ENCODE data around the gene HIVEP3. TPM values are rescaled to one million over a fixed set of nuclear protein-coding genes. Genes with fewer than 3 reads are reported as not detected.
A peak's percentile ranks its signal among the peaks of the same experiment; 100 is the strongest.

HIVEP3 gene
- total RNA-seq, 1 donor from 2014 or later: 8.9 TPM

DNA sequence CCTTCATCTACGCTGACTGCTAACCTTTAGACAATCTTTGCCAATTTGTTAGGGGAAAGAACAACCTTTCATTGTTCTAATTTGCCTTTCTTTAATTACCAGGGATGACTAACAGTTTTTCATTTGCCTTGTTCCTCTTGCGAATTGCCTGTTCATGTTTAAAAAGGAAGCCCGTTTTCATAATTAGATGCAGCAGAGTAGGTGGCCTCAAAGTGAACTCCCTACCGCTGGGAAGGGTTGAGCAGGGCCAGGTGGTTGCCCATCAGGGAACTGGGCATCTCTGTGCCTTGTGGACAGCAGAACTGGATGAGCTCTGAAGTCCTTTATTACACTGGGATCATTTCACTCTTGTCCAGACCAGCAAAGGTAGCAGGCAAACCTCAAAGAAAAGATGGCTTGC, 59.0 kb downstream of the HIVEP3 start:
- H3K27ac Mint-ChIP-seq (ENCODE audit: unreplicated experiment): peak overlapping the region; percentile 3
- no peaks in the 10 kb centered on the region for H3K36me3 Mint-ChIP-seq (ENCODE audit: low read depth, unreplicated experiment)
- no peak overlapping the region for H2AFZ ChIP-seq (ENCODE audit: low read depth, low read length)
- H3K4me3 ChIP-seq (ENCODE audit: insufficient read depth, low read depth, low read length): no peak overlapping the region
- no peaks in the 10 kb centered on the region for H3K9me3 Mint-ChIP-seq (ENCODE audit: unreplicated experiment)
- DNase-seq (ENCODE audit: low read depth) (no peak), FAIRE-seq (no peak)
- H3K4me2 ChIP-seq (ENCODE audit: low read length): no peak overlapping the region
- H3K36me3 ChIP-seq (ENCODE audit: insufficient read depth, low read length): no peaks in the 10 kb centered on the region
- peaks cover 58% of the 10 kb centered on the region for H3K4me1 Mint-ChIP-seq (ENCODE audit: low read depth, unreplicated experiment)
- H3K9ac ChIP-seq (ENCODE audit: low read length): no peak overlapping the region
- peaks cover 54% of the 10 kb centered on the region for H3K4me1 ChIP-seq (ENCODE audit: insufficient read depth, low read length)
- no peaks in the 10 kb centered on the region for H3K9me3 ChIP-seq (ENCODE audit: insufficient read depth, low read depth, low read length)
- H3K27me3 ChIP-seq (ENCODE audit: insufficient read depth, low read length): no peaks in the 10 kb centered on the region
- no peak overlapping the region for H3K27ac ChIP-seq (ENCODE audit: low read depth, low read length)
- no peaks in the 10 kb centered on the region for H4K20me1 ChIP-seq (ENCODE audit: insufficient read depth, low read length)
- H3K79me2 ChIP-seq (ENCODE audit: insufficient read depth, low read length): peaks cover 22% of the 10 kb centered on the region
- no peaks in the 10 kb centered on the region for H3K27me3 Mint-ChIP-seq (ENCODE audit: low read depth, unreplicated experiment)
- no peak for TF ChIP-seq EZH2 (IDR thresholded peaks at IDR 0.05; ENCODE audit: insufficient read depth, low read length)
- TF ChIP-seq, protein P1, sequence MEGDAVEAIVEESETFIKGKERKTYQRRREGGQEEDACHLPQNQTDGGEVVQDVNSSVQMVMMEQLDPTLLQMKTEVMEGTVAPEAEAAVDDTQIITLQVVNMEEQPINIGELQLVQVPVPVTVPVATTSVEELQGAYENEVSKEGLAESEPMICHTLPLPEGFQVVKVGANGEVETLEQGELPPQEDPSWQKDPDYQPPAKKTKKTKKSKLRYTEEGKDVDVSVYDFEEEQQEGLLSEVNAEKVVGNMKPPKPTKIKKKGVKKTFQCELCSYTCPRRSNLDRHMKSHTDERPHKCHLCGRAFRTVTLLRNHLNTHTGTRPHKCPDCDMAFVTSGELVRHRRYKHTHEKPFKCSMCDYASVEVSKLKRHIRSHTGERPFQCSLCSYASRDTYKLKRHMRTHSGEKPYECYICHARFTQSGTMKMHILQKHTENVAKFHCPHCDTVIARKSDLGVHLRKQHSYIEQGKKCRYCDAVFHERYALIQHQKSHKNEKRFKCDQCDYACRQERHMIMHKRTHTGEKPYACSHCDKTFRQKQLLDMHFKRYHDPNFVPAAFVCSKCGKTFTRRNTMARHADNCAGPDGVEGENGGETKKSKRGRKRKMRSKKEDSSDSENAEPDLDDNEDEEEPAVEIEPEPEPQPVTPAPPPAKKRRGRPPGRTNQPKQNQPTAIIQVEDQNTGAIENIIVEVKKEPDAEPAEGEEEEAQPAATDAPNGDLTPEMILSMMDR (IDR thresholded peaks at IDR 0.05; ENCODE audit: insufficient read depth, low read depth, low read length): no peak
- no peak overlapping the region for H3K4me3 Mint-ChIP-seq (ENCODE audit: unreplicated experiment)

DNA sequence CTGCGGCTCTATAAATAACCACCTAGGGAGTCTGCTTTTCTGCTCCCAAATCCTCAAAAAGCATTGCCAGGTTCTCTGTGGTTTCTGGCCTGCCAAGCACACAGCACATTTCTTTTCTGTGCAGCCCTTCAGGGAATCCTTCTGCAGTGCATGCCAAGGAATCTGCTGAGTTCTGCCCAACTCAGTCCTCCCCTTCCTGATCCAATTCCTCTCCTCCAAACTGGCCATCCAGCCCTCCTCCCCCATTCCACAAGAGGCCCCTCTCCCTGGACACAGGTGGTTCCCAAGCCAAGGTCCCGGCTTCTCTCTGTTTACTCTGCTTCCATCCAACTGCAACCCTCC, 61.8 kb downstream of the HIVEP3 start:
- H3K4me1 ChIP-seq (ENCODE audit: insufficient read depth, low read length): peaks cover 32% of the 10 kb centered on the region
- Mint-ChIP-seq H3K9me3 (ENCODE audit: unreplicated experiment) (no peaks in the 10 kb centered on the region), H3K4me1 (ENCODE audit: low read depth, unreplicated experiment) (peaks cover 34% of the 10 kb centered on the region), H3K27me3 (ENCODE audit: low read depth, unreplicated experiment) (no peaks in the 10 kb centered on the region), H3K4me3 (ENCODE audit: unreplicated experiment) (no peak overlapping the region), H3K27ac (ENCODE audit: unreplicated experiment) (no peak overlapping the region), H3K36me3 (ENCODE audit: low read depth, unreplicated experiment) (no peaks in the 10 kb centered on the region)
- no peak overlapping the region for H3K9ac ChIP-seq (ENCODE audit: low read length)
- peak overlapping the region; percentile 16 for H3K4me2 ChIP-seq (ENCODE audit: low read length)
- H3K9me3 ChIP-seq (ENCODE audit: insufficient read depth, low read depth, low read length): no peaks in the 10 kb centered on the region
- FAIRE-seq (no peak), DNase-seq (ENCODE audit: low read depth) (peak; percentile 74)
- H3K4me3 ChIP-seq (ENCODE audit: insufficient read depth, low read depth, low read length): no peak overlapping the region
- H3K36me3 ChIP-seq (ENCODE audit: insufficient read depth, low read length): no peaks in the 10 kb centered on the region
- no peak overlapping the region for H3K27ac ChIP-seq (ENCODE audit: low read depth, low read length)
- no peaks in the 10 kb centered on the region for H4K20me1 ChIP-seq (ENCODE audit: insufficient read depth, low read length)
- no peak for TF ChIP-seq EZH2 (IDR thresholded peaks at IDR 0.05; ENCODE audit: insufficient read depth, low read length)
- TF ChIP-seq, protein P1 (IDR thresholded peaks at IDR 0.05; ENCODE audit: insufficient read depth, low read depth, low read length): no peak
- H3K79me2 ChIP-seq (ENCODE audit: insufficient read depth, low read length): peaks cover 29% of the 10 kb centered on the region
- no peak overlapping the region for H2AFZ ChIP-seq (ENCODE audit: low read depth, low read length)
- no peaks in the 10 kb centered on the region for H3K27me3 ChIP-seq (ENCODE audit: insufficient read depth, low read length)

DNA sequence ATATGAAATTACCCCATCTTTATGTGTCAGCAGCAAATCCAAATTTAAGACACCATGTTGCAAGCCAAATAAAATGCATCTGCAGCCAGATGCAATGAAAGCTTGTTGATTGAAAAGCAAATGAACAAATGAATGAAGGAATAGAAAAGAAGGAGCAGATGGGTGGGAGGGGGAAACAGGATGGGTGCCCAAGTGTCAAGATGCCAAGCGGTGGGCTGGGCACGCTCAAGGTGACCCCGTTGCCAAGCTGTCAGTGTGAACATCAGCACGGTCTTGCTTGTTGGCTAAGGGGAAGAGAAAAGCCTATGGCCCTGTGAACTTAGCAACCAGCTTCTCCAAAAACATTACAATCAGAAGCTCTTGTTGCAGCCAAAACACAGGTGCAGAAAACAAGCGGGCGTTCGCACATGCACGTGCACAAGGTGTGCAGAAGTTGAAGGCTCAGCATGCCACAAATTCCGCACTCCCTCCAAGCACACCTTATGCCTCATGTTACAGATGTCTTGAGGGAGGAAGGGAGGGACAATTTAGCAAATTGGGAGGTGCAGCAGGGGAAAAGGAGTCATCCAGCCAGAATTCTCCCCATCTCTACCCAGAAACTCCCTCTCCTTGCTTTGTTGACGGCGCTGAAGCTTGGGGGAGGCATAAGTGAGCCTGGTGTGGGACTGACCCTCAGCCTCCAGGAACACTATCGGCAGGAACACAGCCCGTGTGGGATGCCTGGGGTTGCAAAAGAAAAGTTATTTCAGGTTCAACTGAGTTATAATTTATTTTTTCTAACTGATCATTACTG, 62.4 kb downstream of the HIVEP3 start:
- Mint-ChIP-seq H3K4me3 (ENCODE audit: unreplicated experiment) (no peak overlapping the region), H3K36me3 (ENCODE audit: low read depth, unreplicated experiment) (no peaks in the 10 kb centered on the region), H3K4me1 (ENCODE audit: low read depth, unreplicated experiment) (peaks cover 33% of the 10 kb centered on the region), H3K9me3 (ENCODE audit: unreplicated experiment) (no peaks in the 10 kb centered on the region), H3K27me3 (ENCODE audit: low read depth, unreplicated experiment) (no peaks in the 10 kb centered on the region), H3K27ac (ENCODE audit: unreplicated experiment) (no peak overlapping the region)
- no peak for FAIRE-seq
- DNase-seq (ENCODE audit: low read depth): no peak
- Histone ChIP-seq H3K9ac (ENCODE audit: low read length) (no peak overlapping the region), H2AFZ (ENCODE audit: low read depth, low read length) (no peak overlapping the region), H3K36me3 (ENCODE audit: insufficient read depth, low read length) (no peaks in the 10 kb centered on the region), H3K4me3 (ENCODE audit: insufficient read depth, low read depth, low read length) (no peak overlapping the region), H3K27me3 (ENCODE audit: insufficient read depth, low read length) (no peaks in the 10 kb centered on the region), H3K27ac (ENCODE audit: low read depth, low read length) (no peak overlapping the region), H4K20me1 (ENCODE audit: insufficient read depth, low read length) (no peaks in the 10 kb centered on the region), H3K79me2 (ENCODE audit: insufficient read depth, low read length) (peaks cover 29% of the 10 kb centered on the region), H3K4me2 (ENCODE audit: low read length) (peak overlapping the region; percentile 16), H3K9me3 (ENCODE audit: insufficient read depth, low read depth, low read length) (no peaks in the 10 kb centered on the region), H3K4me1 (ENCODE audit: insufficient read depth, low read length) (peaks cover 32% of the 10 kb centered on the region)
- TF ChIP-seq, protein P1 (IDR thresholded peaks at IDR 0.05; ENCODE audit: insufficient read depth, low read depth, low read length): no peak
- no peak for TF ChIP-seq EZH2 (IDR thresholded peaks at IDR 0.05; ENCODE audit: insufficient read depth, low read length)

Measured in astrocyte (in vitro differentiated cells and primary cell).